Esophagus muscularis mucosa (tissue), 4 donors: ENCODE measurements around the gene C10orf53. TPM values are rescaled to one million over a fixed set of nuclear protein-coding genes. Genes with fewer than 3 reads are reported as not detected.

Experiments
- DNase-seq: peaks from one replicate; pipeline ENCODE4 v3.0.0-alpha.2; 2017; ENCODE audit errors: extremely low spot score
- H3K27ac ChIP-seq, 4 donors: fragments of 200-600 bp; sonication (generic); replicated peaks in 1 of 4; 1 replicate in 3 of 4; 2 replicates in 1 of 4; pipeline ENCODE4 v1.5.1; 2016 to 2019; ENCODE audit warnings: mild to moderate bottlenecking in 1 of 4
- H3K27me3 ChIP-seq, 4 donors: fragments of 200-600 bp; sonication (generic); one replicate each; pipeline versions ENCODE4 v1.5.1 to v1.6.0; 2016 to 2019
- H3K36me3 ChIP-seq, 4 donors: fragments of 200-600 bp; sonication (generic); one replicate each; pipeline ENCODE4 v1.5.1; 2016 to 2019
- H3K4me1 ChIP-seq, 4 donors: fragments of 200-600 bp; sonication (generic); one replicate each; pipeline ENCODE4 v1.5.1; 2016 to 2019
- H3K4me3 ChIP-seq, 4 donors: fragments of 200-600 bp; sonication (generic); 1 replicate in 2 of 4; 2 replicates in 2 of 4; pipeline ENCODE4 v1.5.1; 2016 to 2019; ENCODE audit warnings: mild to moderate bottlenecking in 4 of 4, moderate library complexity in 1 of 4
- H3K9me3 ChIP-seq, 4 donors: fragments of 200-600 bp; sonication (generic); 1 replicate in 3 of 4; 2 replicates in 1 of 4; pipeline ENCODE4 v1.5.1; 2016 to 2019
- EP300 ChIP-seq: sonication (generic); formaldehyde crosslinking; IDR thresholded peaks from one replicate; pipeline ENCODE4 v1.6.1; 2017; ENCODE audit warnings: antibody characterized with exemption
- POLR2A ChIP-seq: fragments of 450-650 bp; IDR thresholded peaks from one replicate; pipeline ENCODE4 v1.6.1; 2017; ENCODE audit warnings: antibody characterized with exemption, moderate library complexity, mild to moderate bottlenecking, low read depth
- POLR2AphosphoS5 ChIP-seq, 2 donors: sonication (generic); formaldehyde crosslinking; IDR thresholded peaks; one replicate each; pipeline ENCODE4 v1.6.1; 2017; ENCODE audit warnings: antibody characterized with exemption in 2 of 2
- WGBS: methylation state at CpG from one replicate; pipeline ENCODE4 v1.1.5; 2018; 5-methylcytosine and 5-hydroxymethylcytosine counted together
- intact Hi-C: fragments of 100-400 bp; cut with DNase I; formaldehyde crosslinking; loops from one replicate; pipeline ENCODE4 v1.15.1; 2023
- total RNA-seq, 4 donors: library from RNA; depleted of rRNA; stranded (reverse); fragments of >200 nt; gene quantifications; one replicate each; pipeline versions ENCODE4 v1.1.0 to v1.2.1, GENCODE V29; 2016
- TF ChIP-seq, protein P1 (sequence below), 3 experiments: fragments of 200-600 bp in 2 of 3; fragments of 450-650 bp in 1 of 3; sonication (generic) in 2 of 3; IDR thresholded peaks; one replicate each; pipeline ENCODE4 v1.5.1; 2017 to 2019; ENCODE audit warnings: antibody characterized with exemption in 3 of 3, mild to moderate bottlenecking in 2 of 3, moderate library complexity in 1 of 3

Gene C10orf53
- total RNA-seq, 4 donors from 2014 or later, result not detected

DNA sequence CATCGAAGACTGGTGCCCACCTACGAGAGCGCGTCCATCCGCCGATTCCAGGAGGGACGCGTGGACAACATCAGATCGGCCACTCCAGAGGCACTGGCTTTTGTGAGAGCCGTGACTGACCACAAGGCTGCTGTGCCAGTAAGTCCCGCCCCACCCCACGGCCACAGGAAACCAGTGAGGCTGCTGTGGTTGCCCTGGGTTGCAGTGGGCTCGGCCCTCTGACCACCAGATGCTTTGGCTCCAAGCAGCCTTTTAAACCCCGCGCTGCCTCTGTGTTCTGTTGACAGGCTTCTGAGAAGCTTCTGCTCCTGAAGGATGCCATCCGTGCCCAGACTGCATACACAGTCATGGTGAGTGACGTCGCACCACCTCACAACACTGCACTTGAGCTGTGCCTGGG, 24.4 kb upstream of the C10orf53 start:
- no peak overlapping the region for H3K4me3 ChIP-seq
- H3K27ac ChIP-seq, result no peak overlapping the region
- DNase-seq, result peak; percentile 89
- intact Hi-C loops, result no loop called here
- H3K27me3 ChIP-seq, result peaks cover 0 to 39% (median 0%) of the 10 kb centered on the region in 4 donors
- TF ChIP-seq POLR2A, result no peak
- no peak for TF ChIP-seq POLR2AphosphoS5 (IDR thresholded peaks at IDR 0.05)
- TF ChIP-seq EP300, result no peak
- TF ChIP-seq, protein P1, sequence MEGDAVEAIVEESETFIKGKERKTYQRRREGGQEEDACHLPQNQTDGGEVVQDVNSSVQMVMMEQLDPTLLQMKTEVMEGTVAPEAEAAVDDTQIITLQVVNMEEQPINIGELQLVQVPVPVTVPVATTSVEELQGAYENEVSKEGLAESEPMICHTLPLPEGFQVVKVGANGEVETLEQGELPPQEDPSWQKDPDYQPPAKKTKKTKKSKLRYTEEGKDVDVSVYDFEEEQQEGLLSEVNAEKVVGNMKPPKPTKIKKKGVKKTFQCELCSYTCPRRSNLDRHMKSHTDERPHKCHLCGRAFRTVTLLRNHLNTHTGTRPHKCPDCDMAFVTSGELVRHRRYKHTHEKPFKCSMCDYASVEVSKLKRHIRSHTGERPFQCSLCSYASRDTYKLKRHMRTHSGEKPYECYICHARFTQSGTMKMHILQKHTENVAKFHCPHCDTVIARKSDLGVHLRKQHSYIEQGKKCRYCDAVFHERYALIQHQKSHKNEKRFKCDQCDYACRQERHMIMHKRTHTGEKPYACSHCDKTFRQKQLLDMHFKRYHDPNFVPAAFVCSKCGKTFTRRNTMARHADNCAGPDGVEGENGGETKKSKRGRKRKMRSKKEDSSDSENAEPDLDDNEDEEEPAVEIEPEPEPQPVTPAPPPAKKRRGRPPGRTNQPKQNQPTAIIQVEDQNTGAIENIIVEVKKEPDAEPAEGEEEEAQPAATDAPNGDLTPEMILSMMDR (IDR thresholded peaks at IDR 0.05), result no peak
- WGBS, result 88% methylated on average over 12 of the region's 18 CpGs
- H3K9me3 ChIP-seq, result peaks cover 0 to 21% (median 10%) of the 10 kb centered on the region in 4 donors
- no peaks in the 10 kb centered on the region for H3K4me1 ChIP-seq
- no peaks in the 10 kb centered on the region for H3K36me3 ChIP-seq

DNA sequence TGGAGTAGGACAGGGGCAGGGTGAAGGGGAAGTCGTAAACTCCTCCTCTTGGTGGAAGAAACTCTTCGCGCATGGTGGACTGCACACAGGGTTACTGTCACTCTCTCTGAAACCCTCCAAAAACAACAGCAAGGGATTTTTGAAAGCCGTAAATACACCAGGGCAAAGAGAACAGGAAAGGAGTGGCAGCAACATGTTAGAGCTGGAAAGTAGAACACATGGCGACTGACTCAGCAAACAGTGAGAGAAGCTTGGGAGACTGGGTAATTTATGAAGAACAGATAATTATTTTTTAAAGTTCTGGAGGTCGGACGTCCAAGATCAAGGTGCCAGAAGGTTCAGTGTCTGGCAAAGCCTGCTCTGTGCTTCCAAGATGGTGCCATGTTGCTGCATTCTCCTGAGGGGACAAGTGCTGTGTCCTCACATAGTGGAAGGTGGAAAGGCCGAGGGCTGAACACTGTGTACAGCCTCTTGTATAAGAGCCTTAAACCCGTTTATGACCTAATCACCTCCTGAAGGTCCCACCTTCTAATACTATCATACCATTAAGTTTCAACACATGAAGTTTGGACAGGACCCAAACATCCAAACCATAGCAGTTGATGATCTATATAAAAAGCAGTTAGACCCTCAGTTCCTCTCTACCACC, 22.5 kb upstream of the C10orf53 start:
- intact Hi-C loops, result no loop called here
- H3K4me1 ChIP-seq, result no peaks in the 10 kb centered on the region
- H3K27ac ChIP-seq, result no peak overlapping the region
- no peak for TF ChIP-seq EP300
- TF ChIP-seq POLR2A, result no peak
- TF ChIP-seq, protein P1 (IDR thresholded peaks at IDR 0.05), result no peak
- no peak for TF ChIP-seq POLR2AphosphoS5 (IDR thresholded peaks at IDR 0.05)
- peaks cover 0 to 21% (median 10%) of the 10 kb centered on the region in 4 donors for H3K9me3 ChIP-seq
- peaks cover 0 to 26% (median 0%) of the 10 kb centered on the region in 4 donors for H3K27me3 ChIP-seq
- no peak overlapping the region for H3K4me3 ChIP-seq
- WGBS, result 84% methylated on average over 9 of the region's 9 CpGs
- no peak for DNase-seq
- no peaks in the 10 kb centered on the region for H3K36me3 ChIP-seq

DNA sequence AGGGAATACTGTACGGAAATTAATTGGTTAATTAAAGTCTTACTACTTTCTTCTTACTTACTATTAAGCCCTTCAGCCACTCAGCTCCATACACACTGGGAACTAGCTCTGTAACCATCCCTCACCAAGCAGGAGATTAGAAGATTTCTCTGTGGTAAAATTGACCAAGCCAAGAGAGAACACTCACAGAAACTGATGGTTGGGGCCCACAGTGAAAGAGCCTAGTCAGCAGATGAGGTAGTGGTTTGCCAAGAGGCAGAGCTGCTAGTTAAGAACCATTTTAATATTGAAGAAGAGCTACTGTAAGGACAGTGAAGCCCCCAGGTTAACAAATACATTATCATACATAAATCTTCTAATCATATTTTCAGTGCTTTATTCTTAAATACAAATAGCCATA, 21.8 kb upstream of the C10orf53 start:
- no peaks in the 10 kb centered on the region for H3K4me1 ChIP-seq
- intact Hi-C loops, result no loop called here
- H3K27ac ChIP-seq, result no peak overlapping the region
- DNase-seq, result no peak
- WGBS, result 69% methylated on average over 1 of the region's 1 CpG
- peaks cover 0 to 21% (median 0%) of the 10 kb centered on the region in 4 donors for H3K27me3 ChIP-seq
- H3K4me3 ChIP-seq, result no peak overlapping the region
- no peaks in the 10 kb centered on the region for H3K36me3 ChIP-seq
- peaks cover 0 to 21% (median 10%) of the 10 kb centered on the region in 4 donors for H3K9me3 ChIP-seq
- TF ChIP-seq POLR2A, result no peak
- TF ChIP-seq EP300, result no peak
- TF ChIP-seq, protein P1 (IDR thresholded peaks at IDR 0.05), result no peak
- no peak for TF ChIP-seq POLR2AphosphoS5 (IDR thresholded peaks at IDR 0.05)

DNA sequence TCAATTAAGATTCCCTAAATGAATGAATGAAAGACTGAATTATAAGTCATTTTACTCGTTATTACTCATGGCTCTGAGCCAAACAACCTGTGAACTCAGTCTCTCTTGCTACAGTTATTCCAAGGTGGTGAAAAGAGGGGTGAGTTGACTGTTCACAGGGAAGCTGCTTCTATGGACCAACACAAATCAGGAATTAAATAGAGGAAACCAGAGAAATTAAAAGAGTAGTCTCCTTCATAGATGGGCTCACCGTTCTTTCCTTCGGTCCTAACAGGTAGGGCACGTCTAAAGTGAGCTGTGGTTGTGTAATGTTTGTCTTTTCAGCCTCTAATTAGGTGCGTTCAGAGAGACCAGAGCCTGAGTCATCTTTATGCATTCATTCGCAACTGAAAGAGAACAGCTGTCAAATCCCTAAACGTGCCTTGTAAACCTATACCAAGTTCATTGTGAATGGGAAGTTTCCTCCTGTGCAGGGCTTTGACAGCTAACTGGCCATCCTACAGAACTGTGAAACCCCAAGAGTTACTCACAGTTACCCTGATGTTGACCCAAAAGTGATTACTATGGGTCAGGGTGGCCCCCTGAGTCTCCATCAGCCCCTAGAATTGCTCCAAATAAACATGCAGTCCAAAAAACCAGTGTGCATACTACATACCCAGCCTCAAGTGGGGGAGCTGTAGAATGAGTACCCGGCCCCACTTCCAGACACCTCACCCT, 18.2 kb upstream of the C10orf53 start:
- H3K27ac ChIP-seq, result no peak overlapping the region
- no peak overlapping the region for H3K4me3 ChIP-seq
- H3K36me3 ChIP-seq, result no peaks in the 10 kb centered on the region
- DNase-seq, result peak; percentile 77
- no peak for TF ChIP-seq POLR2A
- TF ChIP-seq, protein P1 (IDR thresholded peaks at IDR 0.05), result no peak
- no peak for TF ChIP-seq EP300
- no peak for TF ChIP-seq POLR2AphosphoS5 (IDR thresholded peaks at IDR 0.05)
- intact Hi-C loops, result no loop called here
- WGBS, result 48% methylated on average over 8 of the region's 8 CpGs
- peaks cover 0 to under 1% (median 0%) of the 10 kb centered on the region in 4 donors for H3K27me3 ChIP-seq
- no peaks in the 10 kb centered on the region for H3K4me1 ChIP-seq
- H3K9me3 ChIP-seq, result peaks cover 0 to 21% (median 10%) of the 10 kb centered on the region in 4 donors
